NT2/D1 (cell line): ENCODE results near the gene ZMYND19.

ENCODE experiments used
- SUZ12 ChIP-seq: IDR thresholded peaks from 2 replicates; pipeline ENCODE4 v1.6.1; 2011; ENCODE audit not compliant: insufficient read length, insufficient read depth; ENCODE audit errors: extremely low read depth
- YY1 ChIP-seq: IDR thresholded peaks from 2 replicates; pipeline ENCODE4 v1.6.1; 2011; ENCODE audit not compliant: insufficient read length, insufficient read depth
- ZNF274 ChIP-seq: IDR thresholded peaks from 2 replicates; pipeline ENCODE4 v1.6.1; 2011; ENCODE audit warnings: mild to moderate bottlenecking, low read depth, low read length

DNA sequence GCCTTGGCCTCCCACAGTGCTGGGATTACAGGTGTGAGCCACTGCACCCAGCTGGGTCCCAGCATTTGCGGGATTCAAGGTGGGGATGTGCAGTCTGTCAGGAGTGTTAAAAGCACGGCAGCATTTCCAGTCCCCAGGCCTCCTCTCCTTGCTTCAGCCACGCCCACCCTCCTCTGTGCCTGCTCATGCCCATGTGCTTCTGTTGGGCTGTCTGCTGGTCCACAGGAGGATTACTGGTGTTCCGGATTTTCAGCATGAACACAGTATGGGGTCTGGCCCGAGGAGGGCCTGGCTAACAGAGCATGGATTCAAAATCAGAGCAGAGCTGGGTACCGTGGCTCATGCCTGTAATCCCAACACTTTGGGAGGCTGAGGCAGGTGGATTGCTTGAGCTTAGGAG is 20.6 kb upstream of the ZMYND19 start:
- TF ChIP-seq ZNF274 (no peak), YY1 (no peak), SUZ12 (no peak)
